ENCODE results near the gene ALDH5A1.

- TF ChIP-seq, protein P1, sequence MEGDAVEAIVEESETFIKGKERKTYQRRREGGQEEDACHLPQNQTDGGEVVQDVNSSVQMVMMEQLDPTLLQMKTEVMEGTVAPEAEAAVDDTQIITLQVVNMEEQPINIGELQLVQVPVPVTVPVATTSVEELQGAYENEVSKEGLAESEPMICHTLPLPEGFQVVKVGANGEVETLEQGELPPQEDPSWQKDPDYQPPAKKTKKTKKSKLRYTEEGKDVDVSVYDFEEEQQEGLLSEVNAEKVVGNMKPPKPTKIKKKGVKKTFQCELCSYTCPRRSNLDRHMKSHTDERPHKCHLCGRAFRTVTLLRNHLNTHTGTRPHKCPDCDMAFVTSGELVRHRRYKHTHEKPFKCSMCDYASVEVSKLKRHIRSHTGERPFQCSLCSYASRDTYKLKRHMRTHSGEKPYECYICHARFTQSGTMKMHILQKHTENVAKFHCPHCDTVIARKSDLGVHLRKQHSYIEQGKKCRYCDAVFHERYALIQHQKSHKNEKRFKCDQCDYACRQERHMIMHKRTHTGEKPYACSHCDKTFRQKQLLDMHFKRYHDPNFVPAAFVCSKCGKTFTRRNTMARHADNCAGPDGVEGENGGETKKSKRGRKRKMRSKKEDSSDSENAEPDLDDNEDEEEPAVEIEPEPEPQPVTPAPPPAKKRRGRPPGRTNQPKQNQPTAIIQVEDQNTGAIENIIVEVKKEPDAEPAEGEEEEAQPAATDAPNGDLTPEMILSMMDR (IDR thresholded peaks at IDR 0.05), result no peak
- no peak for TF ChIP-seq POLR2A (IDR thresholded peaks at IDR 0.05)
Observed at GRCh38 chr6:24545691-24546090, 50.9 kb downstream of the ALDH5A1 start.
